ENCODE data around the gene FNDC11. TPM values are rescaled to one million over a fixed set of nuclear protein-coding genes. Genes with fewer than 3 reads are reported as not detected.
A peak's percentile ranks its signal among the peaks of the same experiment; 100 is the strongest.

Gene FNDC11
- total RNA-seq, 6 experiments from 2014 or later = not detected

- H3K36me3 ChIP-seq = peaks cover 0 to 40% (median 15%) of the 10 kb centered on the region in 4 donors
- WGBS (ENCODE audit: insufficient coverage, low coverage, low lambda C conversion rate, missing lambda C conversion rate) = 97% methylated on average over 28 of the region's 62 CpGs
- no peak overlapping the region for H3K4me3 ChIP-seq
- H3K4me1 ChIP-seq = no peaks in the 10 kb centered on the region
- no peaks in the 10 kb centered on the region for H3K27me3 ChIP-seq
- H3K27ac ChIP-seq = no peak overlapping the region
- TF ChIP-seq CTCF (IDR thresholded peaks at IDR 0.05) (no peak), POLR2A (IDR thresholded peaks at IDR 0.05) (no peak)
- H3K9me3 ChIP-seq = no peaks in the 10 kb centered on the region
- intact Hi-C loops (cut with DNase I) = no loop called here
- no peak for DNase-seq
- ATAC-seq = no peak
Measured at GRCh38 chr20:63564036-63564810, 10.3 kb downstream of the FNDC11 start.

GRCh38 chr20:63565021-63565698 is 11.2 kb downstream of the FNDC11 start:
- DNase-seq (no peak), ATAC-seq (no peak)
- TF ChIP-seq POLR2A (IDR thresholded peaks at IDR 0.05) = no peak
- no peak for TF ChIP-seq CTCF (IDR thresholded peaks at IDR 0.05)
- H3K27ac ChIP-seq = no peak overlapping the region
- H3K4me1 ChIP-seq = no peaks in the 10 kb centered on the region
- H3K27me3 ChIP-seq = no peaks in the 10 kb centered on the region
- no peak overlapping the region for H3K4me3 ChIP-seq
- H3K9me3 ChIP-seq = no peaks in the 10 kb centered on the region
- intact Hi-C loops (cut with DNase I) = no loop called here
- peaks cover 0 to 37% (median 14%) of the 10 kb centered on the region in 4 donors for H3K36me3 ChIP-seq
- WGBS (ENCODE audit: insufficient coverage, low coverage, low lambda C conversion rate, missing lambda C conversion rate) = 86% methylated on average over 7 of the region's 61 CpGs

- Histone ChIP-seq H3K27me3 (no peaks in the 10 kb centered on the region), H3K27ac (no peak overlapping the region), H3K4me1 (no peaks in the 10 kb centered on the region), H3K4me3 (no peak overlapping the region), H3K9me3 (no peaks in the 10 kb centered on the region), H3K36me3 (peaks cover 0 to 30% (median 10%) of the 10 kb centered on the region in 4 donors)
- no peak for DNase-seq
- WGBS (ENCODE audit: insufficient coverage, low coverage, low lambda C conversion rate, missing lambda C conversion rate) = 98% methylated on average over 8 of the region's 43 CpGs
- intact Hi-C loops (cut with DNase I) = no loop called here
- TF ChIP-seq CTCF (IDR thresholded peaks at IDR 0.05) = no peak
- no peak for TF ChIP-seq POLR2A (IDR thresholded peaks at IDR 0.05)
- ATAC-seq = no peak
Measured at GRCh38 chr20:63565699-63566335, 11.9 kb downstream of the FNDC11 start.

- ATAC-seq (peak in 1 of 4 donors; percentile 2), DNase-seq (no peak)
- TF ChIP-seq CTCF (IDR thresholded peaks at IDR 0.05) = no peak
- no peak for TF ChIP-seq POLR2A (IDR thresholded peaks at IDR 0.05)
- Histone ChIP-seq H3K27ac (no peak overlapping the region), H3K4me3 (no peak overlapping the region), H3K9me3 (no peaks in the 10 kb centered on the region), H3K4me1 (no peaks in the 10 kb centered on the region), H3K27me3 (no peaks in the 10 kb centered on the region), H3K36me3 (peaks cover 0 to 23% (median 8%) of the 10 kb centered on the region in 4 donors)
- intact Hi-C loops (cut with DNase I) = no loop called here
- WGBS (ENCODE audit: insufficient coverage, low coverage, low lambda C conversion rate, missing lambda C conversion rate) = 84% methylated on average over 10 of the region's 46 CpGs
Measured at GRCh38 chr20:63566395-63567135, 12.6 kb downstream of the FNDC11 start.
